ENCODE results near the gene IGSF11.

DNA sequence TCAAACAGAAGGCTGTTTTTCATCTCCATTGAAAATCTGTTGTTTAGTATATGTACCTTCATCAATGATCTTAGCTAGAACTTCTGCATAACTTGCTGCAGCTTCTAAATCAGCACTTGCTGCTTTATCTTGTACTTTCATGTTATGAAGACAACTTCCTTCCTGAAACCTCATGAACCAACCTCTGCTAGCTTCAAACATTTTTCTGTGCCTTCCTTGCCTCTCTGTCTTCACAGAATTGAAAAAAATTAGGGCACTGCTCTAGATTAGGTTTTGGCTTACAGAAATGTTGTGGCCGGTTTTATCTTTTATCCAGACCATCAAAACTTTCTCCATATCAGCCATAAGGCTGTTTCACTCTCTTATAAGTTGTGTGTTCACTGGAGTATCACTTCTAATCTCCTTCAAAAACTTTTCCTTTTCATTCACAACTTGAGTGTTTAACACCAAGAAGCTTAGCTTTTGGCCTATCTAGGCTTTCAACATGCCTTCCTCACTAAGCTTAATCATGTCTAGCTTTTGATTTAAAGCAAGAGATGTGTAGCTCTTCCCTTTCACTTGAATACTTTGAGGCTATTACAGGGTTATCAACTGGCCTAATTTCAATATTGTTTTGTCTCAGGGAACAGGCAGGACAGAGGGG, 78.6 kb downstream of the IGSF11 start:
- TF ChIP-seq, protein P1, sequence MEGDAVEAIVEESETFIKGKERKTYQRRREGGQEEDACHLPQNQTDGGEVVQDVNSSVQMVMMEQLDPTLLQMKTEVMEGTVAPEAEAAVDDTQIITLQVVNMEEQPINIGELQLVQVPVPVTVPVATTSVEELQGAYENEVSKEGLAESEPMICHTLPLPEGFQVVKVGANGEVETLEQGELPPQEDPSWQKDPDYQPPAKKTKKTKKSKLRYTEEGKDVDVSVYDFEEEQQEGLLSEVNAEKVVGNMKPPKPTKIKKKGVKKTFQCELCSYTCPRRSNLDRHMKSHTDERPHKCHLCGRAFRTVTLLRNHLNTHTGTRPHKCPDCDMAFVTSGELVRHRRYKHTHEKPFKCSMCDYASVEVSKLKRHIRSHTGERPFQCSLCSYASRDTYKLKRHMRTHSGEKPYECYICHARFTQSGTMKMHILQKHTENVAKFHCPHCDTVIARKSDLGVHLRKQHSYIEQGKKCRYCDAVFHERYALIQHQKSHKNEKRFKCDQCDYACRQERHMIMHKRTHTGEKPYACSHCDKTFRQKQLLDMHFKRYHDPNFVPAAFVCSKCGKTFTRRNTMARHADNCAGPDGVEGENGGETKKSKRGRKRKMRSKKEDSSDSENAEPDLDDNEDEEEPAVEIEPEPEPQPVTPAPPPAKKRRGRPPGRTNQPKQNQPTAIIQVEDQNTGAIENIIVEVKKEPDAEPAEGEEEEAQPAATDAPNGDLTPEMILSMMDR (IDR thresholded peaks at IDR 0.05) = no peak
- TF ChIP-seq POLR2AphosphoS5 (IDR thresholded peaks at IDR 0.05) (no peak), EP300 (IDR thresholded peaks at IDR 0.05) (no peak), POLR2A (IDR thresholded peaks at IDR 0.05) (no peak)
